ENCODE measurements around the gene NAALADL2.
"Not testable (repeated sequence)": the region's sequence is repeated elsewhere in the genome, so short reads cannot be mapped to it uniquely, and the experiment has no call there.

The NAALADL2 gene

GRCh38 chr3:175777495-175777894, 918.4 kb downstream of the NAALADL2 start:
- Histone ChIP-seq H3K36me3 (ENCODE audit: control insufficient read depth, insufficient read depth, low read length) (no peaks in the 10 kb centered on the region), H3K27me3 (ENCODE audit: control insufficient read depth, insufficient read depth, low read length, poor library complexity, severe bottlenecking) (no peaks in the 10 kb centered on the region), H3K4me3 (ENCODE audit: insufficient read depth, low read depth, low read length) (no peak overlapping the region), H3K9me3 (ENCODE audit: control insufficient read depth, low read length) (no peaks in the 10 kb centered on the region), H3K4me1 (ENCODE audit: control insufficient read depth, insufficient read depth, low read length) (no peaks in the 10 kb centered on the region), H3K27ac (ENCODE audit: insufficient read depth, low read depth, low read length, poor library complexity, severe bottlenecking) (no peak overlapping the region)
- 95 to 98% methylated on average over 3 of the region's 3 CpGs for WGBS, 2 experiments

DNA sequence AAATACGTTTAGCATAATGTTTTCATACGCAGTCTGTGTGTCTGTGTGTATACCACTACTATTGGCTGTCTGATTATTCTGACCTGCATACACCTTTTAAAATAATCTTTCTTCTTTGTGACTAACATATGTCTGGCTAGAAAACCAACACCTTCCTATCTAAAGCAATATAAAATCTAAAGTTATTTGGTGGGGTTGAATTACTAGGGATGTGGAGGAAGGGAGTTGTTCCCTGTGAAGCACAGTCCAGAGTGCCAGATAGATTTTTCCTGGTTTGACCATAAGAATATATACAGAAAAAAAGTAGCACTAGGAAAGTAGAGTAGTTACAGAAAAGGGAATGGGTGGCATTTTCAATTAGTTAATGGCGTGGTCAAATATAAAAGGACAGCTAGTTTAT, 918.8 kb downstream of the NAALADL2 start:
- Histone ChIP-seq H3K36me3 (ENCODE audit: control insufficient read depth, insufficient read depth, low read length) (no peaks in the 10 kb centered on the region), H3K4me1 (ENCODE audit: control insufficient read depth, insufficient read depth, low read length) (no peaks in the 10 kb centered on the region), H3K27ac (ENCODE audit: insufficient read depth, low read depth, low read length, poor library complexity, severe bottlenecking) (no peak overlapping the region), H3K27me3 (ENCODE audit: control insufficient read depth, insufficient read depth, low read length, poor library complexity, severe bottlenecking) (no peaks in the 10 kb centered on the region), H3K4me3 (ENCODE audit: insufficient read depth, low read depth, low read length) (no peak overlapping the region), H3K9me3 (ENCODE audit: control insufficient read depth, low read length) (no peaks in the 10 kb centered on the region)
- WGBS, 2 experiments, result 95 to 96% methylated on average over 3 of the region's 3 CpGs

DNA sequence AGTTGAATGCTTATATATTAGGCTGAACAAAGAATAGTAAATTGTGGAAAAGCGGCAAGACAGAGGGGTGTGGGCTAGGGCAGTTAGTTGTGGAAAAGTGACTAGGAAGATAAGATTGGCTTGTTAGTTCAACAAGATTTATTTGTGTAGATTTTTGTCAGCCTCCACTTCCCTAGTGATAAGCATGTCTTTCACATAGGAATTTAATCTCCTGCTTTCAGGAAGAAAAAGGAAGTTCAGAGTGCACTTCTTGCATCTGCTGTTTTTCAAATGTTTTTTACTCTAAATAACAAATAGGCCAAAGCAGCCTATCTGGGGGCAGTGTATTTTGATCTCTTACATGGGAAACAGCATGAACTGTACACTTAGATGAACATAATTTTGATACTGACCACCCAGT, 919.9 kb downstream of the NAALADL2 start:
- no peaks in the 10 kb centered on the region for H3K9me3 ChIP-seq (ENCODE audit: control insufficient read depth, low read length)
- 95 to 100% methylated on average over 1 of the region's 1 CpG for WGBS, 2 experiments
- no peak overlapping the region for H3K27ac ChIP-seq (ENCODE audit: insufficient read depth, low read depth, low read length, poor library complexity, severe bottlenecking)
- no peaks in the 10 kb centered on the region for H3K36me3 ChIP-seq (ENCODE audit: control insufficient read depth, insufficient read depth, low read length)
- no peak overlapping the region for H3K4me3 ChIP-seq (ENCODE audit: insufficient read depth, low read depth, low read length)
- no peaks in the 10 kb centered on the region for H3K27me3 ChIP-seq (ENCODE audit: control insufficient read depth, insufficient read depth, low read length, poor library complexity, severe bottlenecking)
- no peaks in the 10 kb centered on the region for H3K4me1 ChIP-seq (ENCODE audit: control insufficient read depth, insufficient read depth, low read length)

- not testable (repeated sequence) for H3K4me3 ChIP-seq (ENCODE audit: insufficient read depth, low read depth, low read length); H3K27ac ChIP-seq (ENCODE audit: insufficient read depth, low read depth, low read length, poor library complexity, severe bottlenecking); H3K9me3 ChIP-seq (ENCODE audit: control insufficient read depth, low read length); H3K36me3 ChIP-seq (ENCODE audit: control insufficient read depth, insufficient read depth, low read length); H3K4me1 ChIP-seq (ENCODE audit: control insufficient read depth, insufficient read depth, low read length); H3K27me3 ChIP-seq (ENCODE audit: control insufficient read depth, insufficient read depth, low read length, poor library complexity, severe bottlenecking)
- WGBS, 2 experiments, result 66 to 80% methylated on average over 1 to 3 of the region's 16 CpGs
Measured at GRCh38 chr3:175787109-175787508, 928.0 kb downstream of the NAALADL2 start.

- H3K27me3 ChIP-seq (ENCODE audit: control insufficient read depth, insufficient read depth, low read length, poor library complexity, severe bottlenecking), result no peaks in the 10 kb centered on the region
- H3K9me3 ChIP-seq (ENCODE audit: control insufficient read depth, low read length), result no peaks in the 10 kb centered on the region
- H3K4me1 ChIP-seq (ENCODE audit: control insufficient read depth, insufficient read depth, low read length), result no peaks in the 10 kb centered on the region
- H3K36me3 ChIP-seq (ENCODE audit: control insufficient read depth, insufficient read depth, low read length), result no peaks in the 10 kb centered on the region
- no peak overlapping the region for H3K27ac ChIP-seq (ENCODE audit: insufficient read depth, low read depth, low read length, poor library complexity, severe bottlenecking)
- no peak overlapping the region for H3K4me3 ChIP-seq (ENCODE audit: insufficient read depth, low read depth, low read length)
Measured at GRCh38 chr3:175792245-175792644, 933.1 kb downstream of the NAALADL2 start.

GRCh38 chr3:175798326-175798725, 939.2 kb downstream of the NAALADL2 start:
- Histone ChIP-seq H3K27me3 (ENCODE audit: control insufficient read depth, insufficient read depth, low read length, poor library complexity, severe bottlenecking) (no peaks in the 10 kb centered on the region), H3K4me1 (ENCODE audit: control insufficient read depth, insufficient read depth, low read length) (no peaks in the 10 kb centered on the region), H3K36me3 (ENCODE audit: control insufficient read depth, insufficient read depth, low read length) (no peaks in the 10 kb centered on the region), H3K27ac (ENCODE audit: insufficient read depth, low read depth, low read length, poor library complexity, severe bottlenecking) (no peak overlapping the region), H3K9me3 (ENCODE audit: control insufficient read depth, low read length) (no peaks in the 10 kb centered on the region), H3K4me3 (ENCODE audit: insufficient read depth, low read depth, low read length) (no peak overlapping the region)

DNA sequence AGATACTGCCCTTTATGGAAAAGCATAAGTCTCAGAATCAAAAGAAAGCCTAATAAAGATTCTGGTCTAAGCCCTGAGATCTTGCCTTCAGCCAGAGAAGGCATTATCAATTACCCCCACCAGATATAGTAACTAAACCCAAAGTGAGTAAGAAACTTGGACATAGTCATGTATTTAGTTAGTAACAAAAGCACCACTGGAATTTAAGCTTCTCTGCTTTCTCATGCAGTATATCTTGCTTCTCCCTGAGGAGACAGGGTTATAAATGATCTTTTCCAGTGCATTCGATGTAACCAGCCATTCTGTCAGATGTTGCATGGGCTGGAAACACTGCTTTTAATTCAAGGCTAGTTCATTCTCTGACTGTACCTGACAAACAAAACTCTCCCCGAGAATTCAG, 946.7 kb downstream of the NAALADL2 start:
- 81 to 83% methylated on average over 2 of the region's 2 CpGs for WGBS, 2 experiments
- H3K9me3 ChIP-seq (ENCODE audit: control insufficient read depth, low read length), result no peaks in the 10 kb centered on the region

DNA sequence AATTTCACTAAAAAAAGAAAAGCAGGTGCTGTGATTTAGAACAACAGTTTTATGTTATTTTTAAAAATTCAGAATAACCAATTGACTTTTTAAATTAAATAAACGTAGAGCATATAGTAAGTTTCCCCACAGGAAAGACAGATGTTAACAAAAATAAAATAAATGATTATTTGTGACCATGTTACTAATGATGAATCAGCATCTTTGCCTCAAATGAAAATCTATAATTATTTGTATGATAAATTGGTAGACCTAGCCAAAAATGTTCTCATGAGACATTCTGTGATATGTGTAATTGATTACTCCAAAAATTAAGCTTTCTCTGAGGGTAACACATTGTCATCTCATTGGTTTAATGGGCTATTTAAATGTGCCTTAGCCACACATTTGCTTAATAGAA, 948.0 kb downstream of the NAALADL2 start:
- Histone ChIP-seq H3K4me3 (ENCODE audit: insufficient read depth, low read depth, low read length) (no peak overlapping the region), H3K4me1 (ENCODE audit: control insufficient read depth, insufficient read depth, low read length) (no peaks in the 10 kb centered on the region), H3K27ac (ENCODE audit: insufficient read depth, low read depth, low read length, poor library complexity, severe bottlenecking) (no peak overlapping the region), H3K27me3 (ENCODE audit: control insufficient read depth, insufficient read depth, low read length, poor library complexity, severe bottlenecking) (no peaks in the 10 kb centered on the region), H3K9me3 (ENCODE audit: control insufficient read depth, low read length) (no peaks in the 10 kb centered on the region), H3K36me3 (ENCODE audit: control insufficient read depth, insufficient read depth, low read length) (no peaks in the 10 kb centered on the region)
- no CpG with 5 or more reads among the region's 1 CpG for WGBS, 2 experiments

More for the DNA sequence above, 946.7 kb downstream of the NAALADL2 start:
- H3K4me3 ChIP-seq (ENCODE audit: insufficient read depth, low read depth, low read length), result no peak overlapping the region
- H3K4me1 ChIP-seq (ENCODE audit: control insufficient read depth, insufficient read depth, low read length), result no peaks in the 10 kb centered on the region
- no peaks in the 10 kb centered on the region for H3K36me3 ChIP-seq (ENCODE audit: control insufficient read depth, insufficient read depth, low read length)
- no peaks in the 10 kb centered on the region for H3K27me3 ChIP-seq (ENCODE audit: control insufficient read depth, insufficient read depth, low read length, poor library complexity, severe bottlenecking)
- no peak overlapping the region for H3K27ac ChIP-seq (ENCODE audit: insufficient read depth, low read depth, low read length, poor library complexity, severe bottlenecking)

DNA sequence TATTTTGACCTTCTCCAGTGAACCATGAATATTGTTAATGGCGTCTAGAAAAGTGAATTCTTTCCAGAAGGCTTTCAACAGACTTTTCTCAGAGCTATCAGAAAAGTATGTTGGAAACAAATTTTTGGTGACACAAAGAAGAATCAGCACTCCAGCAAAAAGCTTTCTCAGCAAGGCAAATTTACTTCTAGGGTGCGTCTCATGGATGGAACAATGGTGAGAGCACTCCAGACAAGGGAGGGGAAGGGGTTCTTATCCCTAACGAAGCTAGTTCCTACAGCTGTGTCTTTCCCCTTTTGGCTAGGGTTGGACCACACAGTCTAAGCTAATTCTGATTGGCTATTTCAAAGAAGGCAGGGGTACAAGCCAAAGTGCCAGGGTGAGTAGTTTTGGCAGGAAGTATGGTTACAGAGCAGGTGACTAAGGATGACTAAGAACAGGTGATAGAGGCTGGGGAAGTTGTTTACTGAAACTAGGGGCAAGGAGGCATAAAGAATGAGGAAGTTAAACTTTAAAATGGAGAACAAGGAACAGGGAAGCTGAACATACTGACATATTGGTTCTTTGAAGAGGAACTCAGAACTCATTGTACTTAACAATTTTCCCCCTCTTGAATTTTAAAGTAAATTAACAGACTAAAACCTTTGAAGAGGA, 959.8 kb downstream of the NAALADL2 start:
- Histone ChIP-seq H3K4me1 (ENCODE audit: control insufficient read depth, insufficient read depth, low read length) (no peaks in the 10 kb centered on the region), H3K36me3 (ENCODE audit: control insufficient read depth, insufficient read depth, low read length) (no peaks in the 10 kb centered on the region), H3K27me3 (ENCODE audit: control insufficient read depth, insufficient read depth, low read length, poor library complexity, severe bottlenecking) (no peaks in the 10 kb centered on the region), H3K9me3 (ENCODE audit: control insufficient read depth, low read length) (peaks cover 2% of the 10 kb centered on the region), H3K4me3 (ENCODE audit: insufficient read depth, low read depth, low read length) (no peak overlapping the region), H3K27ac (ENCODE audit: insufficient read depth, low read depth, low read length, poor library complexity, severe bottlenecking) (no peak overlapping the region)
- 92 to 93% methylated on average over 3 of the region's 3 CpGs for WGBS, 2 experiments

GRCh38 chr3:175822766-175823491, 963.8 kb downstream of the NAALADL2 start:
- H3K4me3 ChIP-seq (ENCODE audit: insufficient read depth, low read depth, low read length); H3K4me1 ChIP-seq (ENCODE audit: control insufficient read depth, insufficient read depth, low read length); H3K27ac ChIP-seq (ENCODE audit: insufficient read depth, low read depth, low read length, poor library complexity, severe bottlenecking); H3K36me3 ChIP-seq (ENCODE audit: control insufficient read depth, insufficient read depth, low read length); H3K9me3 ChIP-seq (ENCODE audit: control insufficient read depth, low read length); H3K27me3 ChIP-seq (ENCODE audit: control insufficient read depth, insufficient read depth, low read length, poor library complexity, severe bottlenecking): not testable (repeated sequence)
- 72 to 80% methylated on average over 7 of the region's 7 CpGs for WGBS, 2 experiments
